MCF 10A (cell line): ENCODE results near the gene PAX6. TPM values are rescaled to one million over a fixed set of nuclear protein-coding genes. Genes with fewer than 3 reads are reported as not detected.

ENCODE experiments used
- BruUV-seq: library from RNA; stranded (reverse); fragments of 400-500 nt; replicated peaks from 2 replicates; lab custom pipeline; 2021; lab: Mats Ljungman, UMichigan
- CTCF ChIA-PET: fragments of 300-600 bp; sonication (Branson Sonifier 250); formaldehyde crosslinking; extraction: SDS; loops from one replicate; lab custom pipeline; 2021; ENCODE audit warnings: antibody characterized with exemption, inconsistent platforms; lab: Yijun Ruan, JAX
- POLR2A ChIA-PET: fragments of 300-600, 350-650 bp; sonication (Branson Sonifier 250); formaldehyde crosslinking; extraction: SDS; loops from one replicate; lab custom pipeline; 2020; ENCODE audit warnings: antibody characterized with exemption, inconsistent platforms; lab: Yijun Ruan, JAX
- DNase-seq: peaks from one replicate; pipeline ENCODE4 v3.0.0-alpha.2; 2018; ENCODE audit not compliant: unreplicated experiment
- H3K27ac Mint-ChIP-seq: one replicate; pipeline ENCODE4 v1.8.0; 2022; ENCODE audit warnings: mild to moderate bottlenecking, low read depth, mixed read lengths; ENCODE audit not compliant: unreplicated experiment
- H3K27me3 Mint-ChIP-seq: one replicate; pipeline ENCODE4 v1.8.0; 2022; ENCODE audit warnings: mixed read lengths; ENCODE audit not compliant: insufficient read depth, unreplicated experiment
- H3K36me3 Mint-ChIP-seq: one replicate; pipeline ENCODE4 v1.8.0; 2022; ENCODE audit warnings: mild to moderate bottlenecking, moderate library complexity, mixed read lengths; ENCODE audit not compliant: insufficient read depth, unreplicated experiment
- H3K4me1 Mint-ChIP-seq: one replicate; pipeline ENCODE4 v1.8.0; 2022; ENCODE audit warnings: mixed read lengths; ENCODE audit not compliant: insufficient read depth, unreplicated experiment
- H3K4me3 Mint-ChIP-seq: one replicate; pipeline ENCODE4 v1.8.0; 2022; ENCODE audit warnings: mild to moderate bottlenecking, moderate library complexity, mixed read lengths; ENCODE audit not compliant: unreplicated experiment
- H3K9me3 Mint-ChIP-seq: one replicate; pipeline ENCODE4 v1.8.0; 2022; ENCODE audit warnings: mixed read lengths; ENCODE audit not compliant: unreplicated experiment
- intact Hi-C: fragments of 100-400 bp; cut with micrococcal nuclease; formaldehyde crosslinking; loops from 2 replicates; pipeline ENCODE4 v1.14.1; 2022
- total RNA-seq: library from RNA; stranded (reverse); gene quantifications from 2 replicates; pipeline ENCODE4 v1.2.3, GENCODE V29; 2022
- TF ChIP-seq, protein P1 (sequence below): fragments of 200-600 bp; IDR thresholded peaks from one replicate; pipeline ENCODE4 v1.8.0; 2022; ENCODE audit warnings: antibody characterized with exemption, mild to moderate bottlenecking; ENCODE audit not compliant: unreplicated experiment

PAX6 gene
- total RNA-seq, 1 experiment from 2014 or later = not detected

DNA sequence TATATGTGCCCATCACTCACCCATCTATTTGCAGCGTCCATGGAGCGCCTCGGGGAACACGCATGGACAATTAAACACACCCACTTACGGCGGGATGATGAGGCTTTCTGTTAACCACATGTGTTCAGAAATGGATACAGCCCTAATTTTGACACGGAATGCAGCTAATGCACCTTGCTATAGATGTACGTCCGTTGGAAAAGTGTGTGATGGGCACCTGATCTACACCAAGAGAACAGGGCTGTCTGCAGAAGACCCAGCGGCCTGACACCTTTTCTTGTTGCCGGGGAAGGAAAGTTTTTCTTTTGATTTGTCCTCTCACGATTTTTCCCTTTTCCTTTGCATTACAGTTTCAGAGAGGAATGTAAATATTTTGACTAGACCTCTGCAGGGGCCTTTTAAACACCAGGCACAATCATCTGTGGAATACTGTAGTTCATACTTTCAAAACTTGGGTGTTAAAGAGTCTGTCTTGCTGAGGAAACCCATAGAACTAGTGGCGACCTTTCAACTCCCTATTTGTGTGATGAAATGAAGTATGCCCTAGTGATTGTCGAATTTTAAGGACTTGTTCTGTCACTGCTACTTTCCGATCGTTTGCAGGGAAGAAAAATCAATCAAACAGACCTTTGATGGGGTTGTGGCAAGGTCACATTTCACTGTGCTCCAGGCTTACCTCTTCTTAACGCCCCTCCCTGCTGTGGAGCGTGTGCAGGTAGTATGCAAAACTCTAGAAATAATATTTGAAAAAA is 16.5 kb upstream of the PAX6 start:
- CTCF ChIA-PET = no interaction called here
- Mint-ChIP-seq H3K4me3 (no peak overlapping the region), H3K27me3 (no peaks in the 10 kb centered on the region)

DNA sequence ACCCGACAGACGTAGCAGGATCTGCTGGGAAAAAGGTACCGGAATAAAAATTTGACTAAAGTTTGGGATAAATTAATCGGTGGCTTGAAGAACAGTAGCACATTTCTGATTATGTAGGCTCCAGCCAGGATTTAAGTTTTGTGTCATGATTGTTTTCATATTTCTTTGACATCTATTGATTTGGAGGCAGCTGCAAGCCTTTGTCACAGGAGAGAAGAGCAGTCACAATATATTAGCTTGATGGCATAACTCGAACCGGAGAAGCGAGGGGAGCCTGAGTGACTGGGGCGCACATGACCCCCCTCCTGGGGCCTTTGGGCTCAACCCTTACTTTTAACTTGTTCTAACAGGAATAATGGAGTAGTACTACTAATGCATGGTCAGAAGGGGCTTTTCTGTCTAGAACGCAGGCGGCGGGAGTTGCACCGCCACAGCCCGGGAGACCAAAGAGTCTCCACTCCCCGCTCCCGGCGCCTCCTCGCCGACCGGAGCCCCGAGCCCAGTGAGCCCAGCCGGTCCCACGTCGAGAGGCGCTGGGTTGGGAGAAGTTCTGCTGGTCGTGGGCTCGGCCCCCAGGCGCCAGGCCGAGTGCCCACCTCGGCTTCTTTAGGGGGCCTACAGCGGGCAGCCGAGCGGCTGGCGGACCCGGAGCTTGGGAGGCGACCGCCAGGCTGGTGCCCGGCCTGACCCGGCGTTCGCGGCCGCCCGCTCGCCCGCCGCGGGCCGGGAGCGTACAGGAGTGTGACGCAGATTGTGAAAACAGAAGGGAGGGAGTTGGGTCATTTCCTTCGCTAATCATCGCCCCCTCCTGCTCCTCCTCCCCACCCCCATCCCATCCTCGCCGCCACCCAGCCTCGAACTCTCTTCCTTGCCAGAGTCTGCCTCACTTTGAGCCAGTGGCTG is 15.7 kb upstream of the PAX6 start:
- Mint-ChIP-seq H3K36me3 (no peaks in the 10 kb centered on the region), H3K4me1 (no peaks in the 10 kb centered on the region), H3K4me3 (no peak overlapping the region), H3K9me3 (no peaks in the 10 kb centered on the region), H3K27ac (no peak overlapping the region), H3K27me3 (no peaks in the 10 kb centered on the region)
- POLR2A ChIA-PET = no interaction called here
- CTCF ChIA-PET = no interaction called here
- no TSS peak for BruUV-seq
- intact Hi-C loops = no loop called here
- DNase-seq = no peak
- TF ChIP-seq, protein P1, sequence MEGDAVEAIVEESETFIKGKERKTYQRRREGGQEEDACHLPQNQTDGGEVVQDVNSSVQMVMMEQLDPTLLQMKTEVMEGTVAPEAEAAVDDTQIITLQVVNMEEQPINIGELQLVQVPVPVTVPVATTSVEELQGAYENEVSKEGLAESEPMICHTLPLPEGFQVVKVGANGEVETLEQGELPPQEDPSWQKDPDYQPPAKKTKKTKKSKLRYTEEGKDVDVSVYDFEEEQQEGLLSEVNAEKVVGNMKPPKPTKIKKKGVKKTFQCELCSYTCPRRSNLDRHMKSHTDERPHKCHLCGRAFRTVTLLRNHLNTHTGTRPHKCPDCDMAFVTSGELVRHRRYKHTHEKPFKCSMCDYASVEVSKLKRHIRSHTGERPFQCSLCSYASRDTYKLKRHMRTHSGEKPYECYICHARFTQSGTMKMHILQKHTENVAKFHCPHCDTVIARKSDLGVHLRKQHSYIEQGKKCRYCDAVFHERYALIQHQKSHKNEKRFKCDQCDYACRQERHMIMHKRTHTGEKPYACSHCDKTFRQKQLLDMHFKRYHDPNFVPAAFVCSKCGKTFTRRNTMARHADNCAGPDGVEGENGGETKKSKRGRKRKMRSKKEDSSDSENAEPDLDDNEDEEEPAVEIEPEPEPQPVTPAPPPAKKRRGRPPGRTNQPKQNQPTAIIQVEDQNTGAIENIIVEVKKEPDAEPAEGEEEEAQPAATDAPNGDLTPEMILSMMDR = no peak

More for the DNA sequence above, 16.5 kb upstream of the PAX6 start:
- intact Hi-C loops = no loop called here
- no TSS peak for BruUV-seq
- H3K27ac Mint-ChIP-seq = no peak overlapping the region
- no peak for DNase-seq
- POLR2A ChIA-PET = no interaction called here
- TF ChIP-seq, protein P1 = no peak
- H3K4me1 Mint-ChIP-seq = no peaks in the 10 kb centered on the region
- H3K36me3 Mint-ChIP-seq = no peaks in the 10 kb centered on the region
- H3K9me3 Mint-ChIP-seq = no peaks in the 10 kb centered on the region

DNA sequence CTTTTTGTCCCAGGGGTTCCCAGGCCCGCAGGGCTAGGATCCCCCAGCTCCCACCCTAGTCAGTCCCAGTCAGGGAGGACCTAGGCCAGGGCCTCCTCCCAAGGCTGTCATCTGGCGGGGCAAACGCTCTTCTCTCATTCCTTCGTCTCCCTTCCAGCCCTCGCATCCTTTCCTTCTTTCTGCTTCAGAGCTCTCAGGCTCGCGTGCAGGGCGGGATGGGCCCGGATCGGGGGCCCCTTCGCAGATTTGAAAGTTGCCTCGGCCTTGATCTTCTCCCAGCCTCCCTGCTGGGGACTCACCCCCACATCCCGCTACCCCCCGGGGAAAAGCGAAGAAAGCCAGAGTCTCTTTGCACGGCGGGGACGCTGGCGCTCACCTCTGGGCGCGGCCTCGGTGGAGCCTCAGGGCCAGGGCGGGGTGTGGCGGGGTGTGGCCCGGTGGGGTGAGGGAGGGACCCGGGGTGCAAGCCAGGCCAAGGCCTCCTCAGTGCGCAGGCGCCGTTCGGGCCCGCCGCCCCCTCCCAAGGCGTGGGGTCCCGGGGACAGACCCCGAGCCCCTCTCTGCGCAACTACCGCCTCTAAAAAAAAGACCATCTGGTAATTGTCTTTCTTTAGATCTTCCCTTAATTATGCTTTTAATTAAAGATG is 14.8 kb upstream of the PAX6 start:
- Mint-ChIP-seq H3K9me3 (no peaks in the 10 kb centered on the region), H3K4me1 (no peaks in the 10 kb centered on the region), H3K36me3 (no peaks in the 10 kb centered on the region), H3K27me3 (no peaks in the 10 kb centered on the region), H3K27ac (no peak overlapping the region), H3K4me3 (no peak overlapping the region)
- no peak for DNase-seq
- intact Hi-C loops = no loop called here
- ChIA-PET POLR2A (no interaction called here), CTCF (no interaction called here)
- TF ChIP-seq, protein P1 = no peak
- no TSS peak for BruUV-seq
